HG03066 (cell line): ENCODE measurements around the gene RNF225.
"Not testable (repeated sequence)": the region's sequence is repeated elsewhere in the genome, so short reads cannot be mapped to it uniquely, and the experiment has no call there.

ENCODE experiments used
- ATAC-seq: cut with Tn5 transposase; IDR thresholded peaks from one replicate; pipeline ENCODE4 v1.9.1; 2021; ENCODE audit warnings: low read depth; ENCODE audit not compliant: unreplicated experiment

Gene RNF225

DNA sequence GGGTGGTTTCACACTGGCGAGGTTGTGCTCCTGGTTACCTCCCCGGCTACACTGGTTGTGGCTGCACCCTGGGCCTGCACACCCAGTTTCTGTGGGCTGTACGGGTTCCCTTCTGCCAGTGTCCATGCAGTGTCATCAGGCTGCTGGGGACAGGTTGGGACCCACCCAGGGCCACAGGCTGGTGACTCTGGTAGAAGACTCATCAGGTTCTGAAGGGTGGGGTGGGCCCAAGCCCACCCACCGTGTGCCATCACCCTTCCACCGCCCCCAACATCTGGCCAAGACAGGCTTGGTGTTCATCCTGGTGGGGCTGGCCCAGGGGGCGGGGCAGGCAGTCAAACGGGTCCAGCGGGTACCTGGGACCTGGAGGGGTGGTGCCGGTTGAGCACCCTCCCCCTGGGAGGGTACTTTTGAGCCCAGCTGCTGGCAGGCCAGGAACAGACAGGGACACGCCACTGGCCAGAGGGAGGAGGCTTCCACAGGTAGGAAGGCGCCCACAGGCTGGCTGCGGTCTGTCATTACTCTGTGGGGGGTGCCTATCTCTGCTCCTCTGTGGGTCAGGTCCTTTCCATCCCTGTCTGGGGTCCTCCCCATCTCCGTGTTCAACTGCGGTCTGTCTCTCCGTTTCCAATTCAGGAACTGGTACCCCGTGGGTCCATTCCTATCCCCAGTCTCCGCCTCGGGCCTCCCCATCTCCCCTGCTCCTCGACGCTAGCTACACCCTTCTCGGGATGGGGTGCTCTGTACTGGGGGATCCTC is at the start of gene RNF225:
Gene RNF225, plus strand, starts transcription at position 437 of the 759 bp plus-strand sequence. CDS start 434 bp downstream, outside the sequence.
- ATAC-seq: no peak

DNA sequence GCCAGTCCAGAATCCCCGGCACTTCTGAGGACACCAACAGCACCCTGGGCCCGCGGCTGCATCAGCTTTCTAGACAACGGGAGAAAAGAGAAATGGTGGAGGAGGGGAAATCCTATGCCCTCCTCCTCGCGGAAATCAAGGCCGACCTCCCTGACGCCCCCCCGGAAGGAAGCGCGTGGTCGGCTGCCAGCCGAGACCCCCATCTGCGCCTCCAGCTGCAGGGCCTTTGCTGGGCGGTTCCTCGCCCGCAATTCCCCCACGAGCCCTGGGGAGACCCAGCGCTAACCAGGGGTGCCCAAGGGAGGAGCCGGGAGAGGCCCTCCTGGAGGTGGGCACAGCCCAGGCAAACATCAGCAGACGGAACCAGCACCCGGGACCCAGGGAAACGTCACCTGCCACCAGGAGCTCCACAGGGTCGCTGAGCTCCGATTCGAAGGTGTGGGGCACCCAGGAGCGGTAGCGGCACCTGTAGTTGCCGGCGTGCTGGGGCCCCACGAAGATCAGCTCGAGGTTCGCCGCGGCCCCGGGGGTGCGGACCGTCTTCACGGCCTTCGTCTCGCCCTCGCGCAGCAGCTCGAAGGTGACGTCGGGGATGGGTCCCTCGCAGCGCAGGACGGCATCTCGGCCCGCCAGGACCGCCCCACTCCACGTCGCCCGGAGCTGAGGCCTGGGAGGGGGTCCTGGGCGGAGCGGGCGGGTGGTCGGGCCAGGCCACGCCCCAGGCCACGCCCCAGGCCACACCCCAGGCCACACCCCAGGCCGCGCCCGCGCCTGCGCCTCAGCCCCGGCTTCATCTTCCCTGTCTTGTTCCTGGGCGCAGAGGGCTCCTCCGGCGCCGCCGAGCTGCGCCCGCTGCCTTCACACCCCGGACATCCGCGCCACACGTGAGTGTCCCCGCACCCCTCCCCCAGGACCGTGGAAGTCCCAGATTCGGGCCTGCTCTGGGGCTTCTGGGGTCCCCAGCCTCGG is 48.2 kb upstream of the RNF225 start:
- peak; percentile 90 for ATAC-seq

DNA sequence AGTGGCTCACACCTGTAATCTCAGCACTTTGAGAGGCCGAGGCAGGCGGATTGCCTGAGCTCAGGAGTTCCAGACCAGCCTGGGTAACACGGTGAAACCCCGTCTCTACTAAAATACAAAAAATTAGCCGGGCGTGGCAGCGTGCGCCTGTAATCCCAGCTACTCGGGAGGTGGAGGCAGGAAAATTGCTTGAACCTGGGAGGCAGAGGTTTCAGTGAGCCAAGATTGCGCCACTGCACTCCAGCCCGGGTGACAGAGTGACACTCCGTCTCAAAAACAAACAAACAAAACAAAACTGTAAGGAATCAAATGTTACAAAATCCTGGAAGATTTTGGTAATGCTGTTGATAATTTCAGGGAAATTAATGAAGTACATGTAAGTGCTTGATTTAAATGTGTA is 47.4 kb upstream of the RNF225 start:
- not testable (repeated sequence) for ATAC-seq

DNA sequence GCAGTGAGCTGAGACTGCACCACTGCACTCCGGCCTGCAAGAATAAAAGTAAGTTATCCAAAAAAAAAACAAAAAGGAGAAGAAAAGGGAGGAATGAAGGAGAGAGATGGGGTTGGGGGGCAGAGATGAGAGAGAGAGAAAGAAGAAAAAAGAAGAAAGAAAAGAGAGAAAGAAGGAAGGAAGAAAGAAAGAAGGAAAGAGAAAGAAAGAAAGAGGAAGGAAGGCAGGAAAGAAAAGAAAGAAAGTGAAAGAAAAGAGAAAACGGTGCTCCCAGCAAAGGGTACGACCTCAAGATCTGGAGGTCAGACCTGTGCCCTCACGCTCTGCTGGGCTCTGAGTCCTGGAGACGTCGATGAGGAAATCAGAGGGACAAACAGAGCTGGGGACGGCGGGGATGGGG is 45.9 kb upstream of the RNF225 start:
- ATAC-seq: no peak

DNA sequence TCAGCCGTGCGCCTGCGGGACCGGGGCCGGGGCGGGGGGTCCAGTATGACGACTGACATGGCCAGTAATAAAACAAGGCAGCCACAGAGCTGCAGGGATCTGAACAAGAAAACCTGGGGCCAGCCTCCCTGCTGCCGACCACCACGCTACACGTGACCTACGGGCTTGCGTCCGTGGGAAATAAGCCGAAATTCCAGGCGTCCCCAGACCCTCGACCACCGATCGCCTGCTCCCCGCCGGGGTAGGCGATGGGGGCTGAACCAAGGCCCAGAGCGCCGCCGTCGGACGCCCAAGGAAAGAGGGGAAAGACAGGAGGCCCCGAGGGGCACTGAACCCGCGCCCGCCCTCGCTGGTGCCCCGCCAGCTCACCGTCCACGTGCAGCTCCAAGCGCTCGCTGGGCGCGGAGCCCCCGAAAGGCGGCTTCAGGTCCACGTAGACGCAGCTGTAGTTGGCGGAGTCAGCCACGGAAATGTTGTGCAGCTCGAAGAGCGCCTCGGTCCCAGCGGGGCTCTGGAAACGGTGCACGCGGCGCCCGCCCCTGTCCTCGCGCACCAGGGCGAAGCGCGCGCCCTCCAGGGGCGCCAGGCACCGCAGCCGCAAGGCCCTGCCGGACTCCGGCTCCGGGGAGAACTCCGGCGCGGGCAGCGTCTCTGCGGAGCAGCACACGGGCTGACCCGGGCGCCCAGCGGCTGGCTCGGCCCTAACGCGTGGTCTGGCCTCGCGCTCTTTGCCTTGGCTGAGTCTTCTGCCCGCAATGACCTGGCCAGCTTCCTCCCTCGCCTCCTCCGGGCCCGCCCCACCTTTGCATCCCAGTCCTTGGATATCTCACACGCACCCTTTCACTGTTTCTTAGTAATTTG is 45.2 kb upstream of the RNF225 start:
- no peak for ATAC-seq

DNA sequence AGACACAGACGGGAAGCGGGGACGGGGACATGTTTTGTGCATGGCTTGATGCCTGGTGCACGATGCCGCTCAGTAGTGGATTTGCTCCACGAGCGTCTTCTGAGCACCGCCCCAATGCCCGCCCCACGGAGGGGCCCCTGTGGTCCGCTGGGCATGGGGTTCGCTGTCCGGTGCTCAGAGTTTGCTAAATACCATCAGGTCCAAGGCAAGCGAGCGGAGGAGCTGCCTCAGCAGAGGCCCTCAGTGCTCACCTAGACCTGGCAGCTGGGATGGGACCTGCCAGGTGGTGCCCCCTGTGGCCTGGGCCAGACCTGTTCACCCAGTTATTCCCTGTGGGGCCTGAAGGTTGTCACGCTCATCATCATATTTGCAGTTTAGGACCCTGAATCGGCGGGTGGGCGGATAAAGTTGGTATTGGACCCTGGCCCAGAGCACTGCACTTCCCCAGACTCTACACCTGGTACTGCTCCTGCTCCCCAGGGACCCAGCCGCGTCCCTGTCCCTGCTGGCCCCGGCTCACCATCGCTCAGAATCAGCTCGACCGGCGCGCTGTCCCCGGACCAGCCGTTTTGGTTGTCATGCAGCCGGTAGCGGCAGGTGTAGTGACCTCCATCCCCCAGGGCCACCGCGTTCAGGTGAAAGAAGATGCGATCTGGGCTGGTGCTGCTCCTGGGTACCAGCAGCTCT is 44.4 kb upstream of the RNF225 start:
- no peak for ATAC-seq

DNA sequence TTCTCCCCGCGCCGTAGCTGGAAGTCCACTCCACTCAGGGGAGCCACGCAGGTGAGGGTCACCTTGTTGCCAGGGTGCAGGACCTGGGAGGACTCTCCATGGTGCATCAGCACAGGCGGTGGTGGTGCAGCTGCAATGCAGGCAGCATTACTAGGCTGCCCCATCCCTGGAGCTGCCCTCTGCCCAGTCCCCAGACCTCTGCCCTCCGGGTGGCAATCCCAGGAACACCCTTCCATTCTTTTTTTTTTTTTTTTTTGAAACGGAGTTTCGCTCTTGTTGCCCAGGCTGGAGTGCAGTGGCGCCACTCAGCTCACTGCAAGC is 43.9 kb upstream of the RNF225 start:
- no peak for ATAC-seq

DNA sequence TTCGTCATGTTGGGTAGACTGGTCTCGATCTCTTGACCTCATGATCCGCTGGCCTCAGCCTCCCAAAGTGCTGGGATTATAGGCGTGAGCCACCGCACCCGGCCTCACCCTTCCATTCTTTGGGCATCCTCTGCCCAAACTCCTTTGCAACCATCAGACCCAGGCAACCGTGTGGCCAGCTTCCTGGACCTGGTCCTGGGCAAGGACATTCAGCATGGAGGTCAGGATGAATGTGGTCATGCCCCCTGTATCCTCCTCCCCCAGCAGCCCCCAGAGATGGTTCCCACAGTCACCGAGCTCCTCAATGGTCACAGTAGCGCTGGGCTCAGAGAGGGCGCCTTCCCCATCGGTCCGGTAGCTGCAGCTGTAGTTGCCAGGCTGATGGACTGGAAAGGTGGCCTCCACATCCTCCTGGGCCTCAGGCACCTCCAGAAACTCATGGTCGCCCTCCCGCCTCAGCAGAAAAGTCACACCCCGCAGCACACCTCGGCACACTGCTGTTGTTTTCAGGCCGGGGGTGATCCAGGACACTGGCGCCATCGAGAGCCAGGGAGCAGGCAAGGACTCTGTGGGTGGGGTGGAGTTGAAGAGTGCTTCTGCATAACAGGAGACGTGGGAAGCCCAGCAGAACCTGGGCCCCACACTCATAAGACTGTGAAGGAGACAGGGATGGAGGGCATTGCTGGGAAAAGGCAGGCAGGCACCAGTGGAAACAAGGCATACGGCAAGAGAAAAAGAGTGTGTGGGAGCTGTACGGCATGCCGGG is 43.3 kb upstream of the RNF225 start:
- no peak for ATAC-seq

DNA sequence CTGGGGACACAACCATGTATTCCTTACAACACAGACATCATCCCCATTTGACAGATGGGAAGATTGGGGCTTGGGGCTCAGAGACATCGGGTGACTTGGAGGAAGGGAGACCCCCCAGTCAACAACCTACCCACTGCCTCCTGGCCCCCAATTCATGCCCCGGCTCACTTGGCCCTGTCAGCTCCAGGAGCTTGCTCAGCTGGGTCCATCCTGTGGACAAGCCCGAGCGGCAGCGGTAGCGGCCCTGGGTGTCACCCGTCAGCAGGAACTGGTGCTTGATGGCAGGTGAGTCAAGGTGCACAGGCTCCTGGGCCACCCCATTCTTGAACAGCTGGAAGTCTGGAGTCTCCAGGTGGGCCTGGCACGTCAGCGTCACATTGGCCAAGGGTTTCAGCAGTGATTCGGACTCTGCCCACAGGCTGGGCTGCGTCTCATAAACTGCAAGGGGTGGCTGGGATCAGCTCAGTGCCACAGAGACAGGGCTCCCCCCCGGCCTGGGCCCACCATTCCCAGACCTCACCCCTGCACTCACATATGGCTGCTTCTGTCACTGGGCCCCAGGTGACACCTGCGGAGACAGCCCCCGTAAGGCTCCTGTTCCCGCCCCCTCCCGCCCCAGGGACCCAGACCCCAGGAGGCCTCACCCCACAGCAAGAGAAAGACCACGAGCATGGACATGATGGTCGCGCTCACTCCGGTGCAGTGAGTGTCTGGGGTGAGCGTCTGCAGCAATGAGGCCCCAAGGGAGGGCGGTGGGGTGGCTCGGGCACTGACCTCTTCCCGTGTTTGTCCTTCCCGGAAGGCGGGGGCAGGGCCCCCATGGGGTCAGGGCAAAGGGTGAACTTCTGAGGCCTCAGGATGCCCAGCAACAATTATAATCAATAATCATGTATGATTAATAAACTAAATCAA is 42.4 kb upstream of the RNF225 start, which contains the start of gene A1BG:
Gene A1BG, minus strand, starts transcription at position 733 of the 912 bp plus-strand sequence. Its CDS starts 55 bp downstream, at position 678.
- ATAC-seq: no peak

DNA sequence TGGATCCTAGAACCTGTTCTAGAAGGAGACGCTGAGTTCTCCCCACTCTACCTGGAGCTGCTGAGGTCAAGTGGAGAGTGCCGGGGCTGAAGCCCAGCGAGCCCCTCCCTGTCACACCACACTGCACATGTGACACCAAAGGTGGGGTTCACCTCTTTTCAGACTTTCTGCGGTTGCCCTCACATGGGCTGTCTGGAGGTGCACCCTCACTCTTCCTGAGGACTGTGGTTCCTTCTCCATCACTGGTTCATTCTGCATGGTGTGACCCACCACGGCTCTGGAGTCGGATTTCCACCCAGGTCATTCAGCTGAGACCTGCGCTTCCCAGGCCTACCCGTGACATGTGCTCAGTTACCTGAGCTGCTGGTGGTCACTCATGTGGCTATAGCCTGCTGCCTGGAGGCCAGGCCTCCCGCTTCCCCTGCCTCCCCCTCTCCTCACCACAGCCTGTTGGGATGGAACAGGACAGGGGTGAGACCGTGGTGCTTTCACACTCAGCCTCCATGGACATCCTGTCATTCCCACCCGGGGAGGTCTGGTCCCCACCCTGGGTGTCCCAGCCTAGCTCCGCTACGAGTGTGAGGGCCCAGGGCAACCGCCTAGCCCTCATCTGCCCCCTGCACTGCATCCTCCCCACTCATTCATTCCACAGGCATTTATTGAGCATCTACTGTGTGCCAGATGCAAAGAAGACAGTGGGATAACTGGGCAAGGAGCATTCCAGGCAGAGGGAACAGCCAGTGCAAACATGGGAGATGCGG is 41.6 kb upstream of the RNF225 start:
- ATAC-seq: no peak

DNA sequence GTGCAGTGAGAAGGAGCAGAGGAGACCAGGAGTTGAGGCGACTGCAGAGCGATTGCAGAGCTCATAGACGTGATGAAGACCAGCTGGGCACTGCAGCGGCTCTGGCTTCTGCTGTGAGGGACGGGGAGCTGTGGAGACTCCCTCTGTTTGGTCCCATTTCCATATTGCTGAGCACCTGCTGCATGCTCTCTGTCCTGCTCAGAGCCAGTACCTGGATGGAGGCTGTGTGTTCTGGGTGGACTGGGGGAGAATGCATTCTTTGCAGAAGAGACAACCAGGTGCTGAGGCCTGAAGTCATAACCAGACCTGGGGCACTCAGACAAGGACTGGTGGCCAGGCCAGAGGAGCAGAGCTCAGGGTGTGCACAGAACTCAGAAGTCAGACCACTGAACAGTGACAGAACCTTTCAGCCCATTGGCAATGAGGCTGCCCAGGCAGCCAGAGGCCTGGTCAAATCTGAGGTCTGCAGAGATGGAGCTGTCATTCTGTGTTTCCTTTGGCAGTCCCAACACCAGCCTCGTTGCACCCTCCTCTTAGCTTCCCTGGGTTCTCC is 40.9 kb upstream of the RNF225 start:
- no peak for ATAC-seq

DNA sequence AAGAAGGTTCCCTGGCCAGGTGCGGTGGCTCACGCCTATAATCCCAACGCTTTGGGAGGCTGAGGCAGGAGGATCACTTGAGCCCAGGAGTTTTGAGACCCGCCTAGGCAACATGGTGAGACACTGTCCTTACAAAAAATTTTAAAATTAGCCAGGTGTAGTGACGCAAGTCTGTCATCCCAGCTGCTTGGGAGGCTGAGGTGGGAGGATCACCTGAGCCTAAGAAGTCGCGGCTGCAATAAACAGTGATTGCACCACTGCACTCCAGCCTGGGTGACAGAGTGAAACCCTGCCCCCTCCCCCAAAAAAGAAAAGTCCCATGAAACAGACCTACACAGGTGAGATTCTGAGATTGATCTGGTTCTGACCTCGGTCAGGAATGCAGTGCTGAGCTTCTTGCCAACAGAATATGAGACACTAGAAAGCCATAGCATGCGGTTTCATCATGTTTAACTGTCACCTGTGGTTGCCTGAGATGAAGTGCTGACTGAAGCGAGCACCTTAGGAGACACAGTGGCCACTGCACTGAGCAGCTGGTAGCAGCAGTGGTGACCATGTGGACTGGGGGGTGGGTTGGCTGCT is 40.1 kb upstream of the RNF225 start:
- ATAC-seq: no peak

DNA sequence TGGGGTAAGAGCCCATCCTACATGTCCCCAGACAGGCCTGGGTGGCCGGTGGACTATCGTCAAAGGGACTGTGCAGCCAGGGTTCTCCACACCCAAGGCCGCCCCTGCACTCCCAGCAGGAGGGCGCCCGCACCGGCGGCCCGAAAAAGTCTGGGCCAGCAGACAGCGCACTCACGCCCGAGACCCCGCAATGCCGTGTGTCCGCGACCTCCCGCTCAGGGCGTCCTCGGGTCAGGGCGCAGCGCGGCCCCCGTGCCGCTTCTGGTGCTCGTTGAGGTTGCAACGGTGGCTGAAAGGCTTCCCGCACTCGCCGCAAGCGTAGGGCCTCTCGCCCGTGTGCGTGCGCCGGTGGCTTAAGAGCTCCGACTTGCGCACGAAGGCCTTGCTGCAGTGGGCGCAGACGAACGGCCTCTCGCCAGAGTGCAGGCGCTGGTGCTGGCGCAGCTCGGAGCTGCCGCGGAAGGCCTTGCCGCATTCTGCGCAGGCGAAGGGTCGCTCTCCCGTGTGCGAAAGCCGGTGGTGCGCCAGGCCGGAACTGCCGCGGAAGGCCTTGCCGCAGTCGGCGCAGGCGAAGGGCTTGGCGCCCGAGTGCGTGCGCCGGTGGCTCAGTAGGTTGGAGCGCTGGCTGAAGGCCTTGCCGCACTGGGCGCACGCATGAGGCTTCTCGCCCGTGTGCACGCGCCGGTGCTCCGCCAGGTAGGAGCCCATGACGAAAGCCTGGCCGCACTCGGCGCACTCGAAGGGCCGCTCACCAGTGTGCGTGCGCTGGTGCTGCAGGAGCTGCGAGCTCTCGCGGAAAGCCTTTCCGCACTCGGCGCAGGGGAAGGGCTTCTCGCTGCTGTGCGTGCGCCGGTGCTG is 39.3 kb upstream of the RNF225 start:
- no peak for ATAC-seq

DNA sequence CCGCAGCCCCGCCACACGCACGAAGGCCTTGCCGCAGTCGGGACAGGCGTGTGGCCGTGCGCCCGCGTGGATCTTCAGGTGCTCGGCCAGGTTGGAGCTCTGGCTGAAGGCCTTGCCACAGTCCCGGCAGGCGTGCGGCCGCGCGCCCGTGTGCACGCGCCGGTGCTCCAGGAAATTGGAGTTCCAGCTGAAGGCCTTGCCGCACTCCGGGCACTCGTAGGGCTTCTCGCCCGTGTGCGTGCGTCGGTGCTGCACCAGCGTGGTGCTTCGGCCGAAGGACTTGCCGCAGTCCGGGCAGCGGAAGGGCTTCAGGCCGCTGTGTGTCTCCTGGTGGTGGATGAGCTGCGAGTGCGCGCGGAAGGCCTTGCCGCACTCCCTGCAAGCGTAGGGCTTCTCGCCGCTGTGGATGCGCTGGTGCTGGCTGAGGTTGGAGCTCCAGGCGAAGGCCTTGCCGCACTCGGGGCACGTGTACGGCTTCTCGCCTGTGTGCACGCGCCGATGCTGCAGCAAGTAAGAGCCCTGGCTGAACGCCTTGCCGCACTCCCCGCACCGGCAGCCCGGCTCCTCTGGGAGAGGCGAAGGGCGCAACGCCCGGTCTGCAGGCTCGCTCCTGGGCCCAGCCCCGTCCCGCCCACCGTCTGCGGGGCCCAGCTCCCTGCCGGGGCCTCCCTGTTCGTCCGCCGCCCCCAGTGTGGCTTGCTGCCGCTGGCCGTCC is 38.5 kb upstream of the RNF225 start:
- no peak for ATAC-seq

DNA sequence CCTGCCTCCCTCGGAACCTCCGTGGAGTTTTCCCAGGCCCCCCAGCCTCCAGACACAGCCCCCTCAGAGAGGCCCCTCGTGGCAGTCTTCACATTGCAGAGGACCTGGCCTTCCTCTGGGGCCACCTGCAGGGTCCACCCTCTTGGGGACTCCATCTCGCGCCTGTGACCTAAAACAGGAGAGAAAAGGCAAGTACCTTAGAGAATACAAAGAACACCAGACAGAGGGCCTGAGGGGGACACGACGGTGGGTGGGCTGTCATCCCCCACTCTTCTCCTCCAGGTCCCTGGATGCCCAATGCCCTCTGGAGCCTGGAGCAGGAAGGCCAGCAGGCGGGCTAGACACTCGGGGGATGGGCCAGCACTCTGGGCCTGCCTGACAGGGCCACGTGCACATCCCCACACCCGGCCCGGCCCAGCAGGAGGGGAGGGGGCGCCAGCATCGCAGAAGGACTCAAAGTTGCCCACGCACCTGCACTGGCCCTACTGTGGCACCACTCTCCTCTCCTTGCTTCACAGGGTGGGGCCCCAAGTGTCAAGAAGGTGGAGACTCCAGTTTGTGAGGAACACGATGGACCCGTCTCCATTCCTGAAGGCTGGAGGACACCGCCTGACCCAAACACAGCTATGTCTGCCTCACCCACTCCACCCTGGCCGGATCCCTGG is 37.8 kb upstream of the RNF225 start:
- no peak for ATAC-seq
